Esophagus squamous epithelium (tissue), 4 donors: ENCODE measurements around the gene KCNMB1.

ENCODE experiments used
- CTCF ChIP-seq, 6 experiments: fragments of 450-650 bp in 4 of 6; fragments of 200-600 bp in 2 of 6; sonication (generic) in 2 of 6; IDR thresholded peaks; one replicate each; pipeline ENCODE4 v1.5.1; 2016 to 2019; ENCODE audit warnings: antibody characterized with exemption in 6 of 6, mild to moderate bottlenecking in 4 of 6, moderate library complexity in 4 of 6
- POLR2A ChIP-seq, 4 donors: fragments of 450-650 bp; IDR thresholded peaks; one replicate each; pipeline ENCODE4 v1.6.1; 2017; ENCODE audit warnings: antibody characterized with exemption in 4 of 4, mild to moderate bottlenecking in 4 of 4, moderate library complexity in 3 of 4

- no peak for TF ChIP-seq CTCF (IDR thresholded peaks at IDR 0.05)
- no peak for TF ChIP-seq POLR2A (IDR thresholded peaks at IDR 0.05)
Measured at GRCh38 chr5:170337045-170337733, 52.0 kb downstream of the KCNMB1 start.
